Activated T-cell treated with anti-CD3 and anti-CD28 coated beads, Interleukin-2, amount 50 U/mL, for 72 hours (primary cell): Measurements from ENCODE around the gene GNPTG. TPM values are rescaled to one million over a fixed set of nuclear protein-coding genes. Genes with fewer than 3 reads are reported as not detected.
"Not testable (repeated sequence)": the region's sequence is repeated elsewhere in the genome, so short reads cannot be mapped to it uniquely, and the experiment has no call there.

Experiments used
- ATAC-seq, 2 donors: fragments of 150-1000 bp; cut with Tn5 transposase; replicated peaks in 1 of 2; 2 replicates each; pipeline ENCODE4 v1.10.0; 2021; ENCODE audit warnings: moderate library complexity in 2 of 2, mild to moderate bottlenecking in 1 of 2
- DNase-seq, 2 donors: peaks; one replicate each; pipeline ENCODE4 v3.0.0; 2021 to 2022; ENCODE audit warnings: mixed read lengths in 1 of 2
- H3K27ac Mint-ChIP-seq: one replicate; pipeline ENCODE4 v1.8.0; 2022; ENCODE audit warnings: mild to moderate bottlenecking, moderate library complexity, mixed read lengths
- H3K27me3 Mint-ChIP-seq: one replicate; pipeline ENCODE4 v1.8.0; 2022; ENCODE audit warnings: low read depth, mixed read lengths
- H3K36me3 Mint-ChIP-seq, 2 donors: one replicate each; pipeline ENCODE4 v1.8.0; 2022; ENCODE audit warnings: mixed read lengths in 2 of 2, mild to moderate bottlenecking in 1 of 2; ENCODE audit not compliant: insufficient read depth in 2 of 2
- H3K4me1 Mint-ChIP-seq: one replicate; pipeline ENCODE4 v1.8.0; 2022; ENCODE audit warnings: low read depth, mixed read lengths
- H3K4me3 Mint-ChIP-seq, 2 donors: one replicate each; pipeline ENCODE4 v1.8.0; 2022; ENCODE audit warnings: mild to moderate bottlenecking in 2 of 2, mixed read lengths in 2 of 2, moderate library complexity in 2 of 2
- H3K9me3 Mint-ChIP-seq, 2 donors: one replicate each; pipeline ENCODE4 v1.8.0; 2022; ENCODE audit warnings: mixed read lengths in 2 of 2
- total RNA-seq, 2 donors: library from RNA; stranded (reverse); gene quantifications; one replicate each; pipeline ENCODE4 v1.2.3, GENCODE V29; 2022

The GNPTG gene
- total RNA-seq, 2 donors from 2014 or later: 22.1 to 23.8 TPM

DNA sequence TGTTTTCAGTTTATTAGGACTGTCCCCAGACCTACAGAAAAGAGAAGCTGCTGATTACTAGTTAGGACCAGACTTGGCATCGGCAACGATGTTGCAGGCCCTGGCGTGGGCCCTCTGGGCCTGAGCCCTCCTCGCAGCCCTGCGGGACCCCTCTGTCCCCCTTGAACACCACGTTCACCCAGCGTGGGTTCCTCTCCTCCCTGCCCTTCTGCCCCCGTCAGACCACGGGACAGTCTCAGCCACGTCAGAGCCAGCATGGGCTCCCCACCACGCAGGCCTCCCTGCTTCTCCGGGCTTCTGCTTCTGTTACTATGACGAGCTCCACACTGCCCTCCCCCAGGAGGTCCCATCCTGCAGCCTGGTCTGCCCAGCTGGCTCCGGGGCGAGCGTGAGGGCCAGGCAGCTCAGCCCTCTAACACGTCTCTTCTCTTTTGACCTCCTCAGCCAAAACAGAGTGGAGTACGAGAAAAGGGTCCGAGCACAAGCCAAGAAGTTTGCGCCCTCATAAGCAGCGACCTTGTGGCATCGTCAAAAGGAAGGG is 27.4 kb upstream of the GNPTG start:
- Mint-ChIP-seq H3K4me1 (no peaks in the 10 kb centered on the region), H3K27ac (no peak overlapping the region), H3K27me3 (no peaks in the 10 kb centered on the region), H3K9me3 (no peaks in the 10 kb centered on the region), H3K4me3 (no peak overlapping the region), H3K36me3 (peaks cover 3 to 7% of the 10 kb centered on the region in 2 donors)
- DNase-seq: no peak
- ATAC-seq: no peak

DNA sequence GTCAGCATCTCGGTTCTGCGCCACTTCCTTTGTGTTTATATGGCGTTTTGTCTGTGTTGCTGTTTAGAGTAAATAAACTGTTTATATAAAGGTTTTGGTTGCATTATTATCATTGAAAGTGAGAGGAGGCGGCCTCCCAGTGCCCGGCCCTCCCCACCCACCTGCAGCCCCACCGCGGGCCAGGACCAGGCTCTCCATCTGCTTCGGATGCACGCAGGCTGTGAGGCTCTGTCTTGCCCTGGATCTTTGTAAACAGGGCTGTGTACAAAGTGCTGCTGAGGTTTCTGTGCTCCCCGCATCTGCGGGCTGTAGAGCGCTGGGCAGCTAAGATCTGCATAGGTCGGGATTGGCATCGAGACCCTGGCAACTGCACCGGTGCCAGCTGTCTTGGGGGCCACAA is 26.5 kb upstream of the GNPTG start:
- Mint-ChIP-seq H3K27ac (no peak overlapping the region), H3K4me3 (no peak overlapping the region), H3K9me3 (no peaks in the 10 kb centered on the region), H3K4me1 (no peaks in the 10 kb centered on the region), H3K36me3 (peaks cover 3 to 6% of the 10 kb centered on the region in 2 donors), H3K27me3 (no peaks in the 10 kb centered on the region)
- ATAC-seq: no peak
- no peak for DNase-seq

DNA sequence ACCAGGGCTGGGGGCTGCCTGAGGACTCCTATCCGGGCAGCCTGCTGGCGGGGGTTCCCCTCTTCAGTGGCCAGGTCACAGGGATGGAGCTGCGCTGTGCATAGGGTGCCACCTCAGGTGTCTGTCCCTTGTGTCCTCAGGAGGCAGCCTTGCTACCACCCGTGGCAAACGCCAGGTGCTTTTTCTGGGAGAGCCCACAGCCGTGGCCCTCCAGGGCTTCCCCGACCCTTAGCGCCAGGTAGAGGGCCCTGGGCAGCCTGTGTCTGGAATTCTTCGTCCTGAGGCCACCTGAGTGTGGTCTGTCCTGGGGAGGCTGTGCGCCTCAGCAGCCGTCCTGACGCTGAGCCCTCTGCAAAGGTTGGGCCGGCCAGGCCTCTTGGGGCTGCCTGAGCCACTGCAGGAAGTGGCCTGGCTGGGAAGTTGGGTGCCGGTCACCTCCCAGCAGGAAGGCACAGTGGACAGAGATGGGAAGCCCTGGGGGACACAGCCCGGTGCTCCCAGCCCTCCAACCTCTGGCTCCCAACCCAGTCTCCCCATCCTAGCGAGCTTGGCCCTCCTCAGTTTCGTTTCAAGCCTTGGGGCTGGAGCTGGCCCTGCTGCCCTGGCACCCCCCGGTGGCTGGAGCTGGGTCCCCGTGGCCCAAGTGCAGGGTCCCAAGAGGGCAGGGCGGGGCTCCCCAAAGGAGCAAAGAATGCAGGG is 25.9 kb upstream of the GNPTG start:
- H3K27me3 Mint-ChIP-seq: no peaks in the 10 kb centered on the region
- peaks cover 3 to 6% of the 10 kb centered on the region in 2 donors for H3K36me3 Mint-ChIP-seq
- DNase-seq (no peak), ATAC-seq (peak in 1 of 2 donors; percentile 12)
- H3K4me1 Mint-ChIP-seq: no peaks in the 10 kb centered on the region
- H3K9me3 Mint-ChIP-seq: no peaks in the 10 kb centered on the region
- no peak overlapping the region for H3K4me3 Mint-ChIP-seq
- no peak overlapping the region for H3K27ac Mint-ChIP-seq

DNA sequence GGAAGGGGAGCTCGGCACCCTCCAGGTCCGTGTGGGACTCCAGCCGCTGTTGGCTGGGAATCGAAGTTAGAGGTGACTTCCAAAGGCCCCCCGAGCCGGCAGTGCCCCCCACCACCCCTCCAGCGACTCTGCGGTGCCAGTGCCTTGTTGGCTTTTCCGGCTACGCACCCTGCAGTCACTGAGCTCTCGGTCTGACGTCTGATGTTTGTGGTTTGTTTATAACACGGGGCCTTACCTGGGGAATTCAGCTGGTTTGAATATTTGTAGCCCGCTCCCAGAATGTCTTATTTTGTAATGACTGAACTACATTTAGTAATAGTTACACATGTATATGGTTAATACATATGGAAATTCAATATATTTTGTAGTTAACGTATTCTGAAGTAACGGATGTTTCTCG is 25.3 kb upstream of the GNPTG start:
- no peak overlapping the region for H3K4me3 Mint-ChIP-seq
- peaks cover 3% of the 10 kb centered on the region for H3K4me1 Mint-ChIP-seq
- H3K27ac Mint-ChIP-seq: peak overlapping the region; percentile 23
- H3K9me3 Mint-ChIP-seq: no peaks in the 10 kb centered on the region
- DNase-seq: no peak
- peaks cover 4% of the 10 kb centered on the region for H3K27me3 Mint-ChIP-seq
- H3K36me3 Mint-ChIP-seq: peaks cover 3 to 6% of the 10 kb centered on the region in 2 donors
- no peak for ATAC-seq

DNA sequence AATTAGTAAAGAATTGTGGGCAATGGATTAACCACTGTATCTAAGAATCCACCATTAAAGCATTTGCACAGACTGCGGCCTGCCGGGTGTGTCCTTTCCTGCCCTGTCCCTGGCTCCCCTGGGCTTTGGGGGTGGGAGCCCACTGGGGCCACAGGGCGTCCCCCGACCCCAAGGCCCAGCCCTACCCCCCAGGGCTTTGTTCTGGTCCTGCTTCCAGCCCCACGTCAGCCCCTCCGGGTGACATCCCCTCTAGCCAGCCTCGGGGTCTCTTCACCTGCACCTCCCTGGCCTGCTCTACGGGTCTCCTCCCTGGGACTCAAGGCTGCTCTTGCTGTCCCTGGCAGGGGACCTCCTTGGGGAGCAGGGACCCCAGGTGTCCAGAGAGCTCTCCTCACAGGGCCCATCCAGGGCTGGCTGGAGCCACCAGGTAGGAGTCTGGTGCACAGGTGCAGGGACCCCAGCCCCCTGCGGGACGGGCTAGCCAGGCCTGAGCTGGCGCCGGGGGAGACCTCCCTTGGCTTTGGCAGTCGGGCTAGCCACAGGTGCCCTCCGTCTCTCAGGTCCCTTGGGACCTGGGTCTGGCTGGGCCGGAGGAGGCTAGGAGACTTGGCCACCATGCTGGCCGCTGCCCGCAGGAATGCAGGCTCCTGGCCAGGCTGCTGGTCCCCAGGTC is 24.6 kb upstream of the GNPTG start:
- H3K4me3 Mint-ChIP-seq: no peak overlapping the region
- DNase-seq (no peak), ATAC-seq (peak in 1 of 2 donors; percentile 7)
- no peaks in the 10 kb centered on the region for H3K9me3 Mint-ChIP-seq
- H3K4me1 Mint-ChIP-seq: peaks cover 8% of the 10 kb centered on the region
- peaks cover 8% of the 10 kb centered on the region for H3K27me3 Mint-ChIP-seq
- peaks cover 3 to 6% of the 10 kb centered on the region in 2 donors for H3K36me3 Mint-ChIP-seq
- no peak overlapping the region for H3K27ac Mint-ChIP-seq

DNA sequence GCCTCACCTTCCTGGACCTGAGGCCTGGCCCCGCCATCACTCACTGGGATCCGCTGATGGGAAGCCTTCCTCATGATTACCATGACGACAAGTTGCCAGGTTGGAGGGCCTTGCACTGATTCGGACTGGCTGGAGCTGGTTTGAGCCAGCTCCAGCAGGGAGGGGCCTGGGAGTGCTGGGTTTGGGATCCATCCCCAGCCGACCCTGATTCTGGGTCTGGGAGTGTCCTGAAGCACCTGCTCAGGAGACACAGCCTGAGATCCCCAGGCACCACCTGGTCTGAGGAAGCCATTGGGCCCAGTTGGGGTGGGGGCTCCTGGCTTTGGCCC is 24.1 kb upstream of the GNPTG start:
- no peak for DNase-seq
- no peak for ATAC-seq
- Mint-ChIP-seq H3K9me3 (no peaks in the 10 kb centered on the region), H3K27ac (no peak overlapping the region), H3K36me3 (peaks cover 3 to 6% of the 10 kb centered on the region in 2 donors), H3K4me1 (peaks cover 12% of the 10 kb centered on the region), H3K27me3 (peaks cover 12% of the 10 kb centered on the region), H3K4me3 (no peak overlapping the region)

DNA sequence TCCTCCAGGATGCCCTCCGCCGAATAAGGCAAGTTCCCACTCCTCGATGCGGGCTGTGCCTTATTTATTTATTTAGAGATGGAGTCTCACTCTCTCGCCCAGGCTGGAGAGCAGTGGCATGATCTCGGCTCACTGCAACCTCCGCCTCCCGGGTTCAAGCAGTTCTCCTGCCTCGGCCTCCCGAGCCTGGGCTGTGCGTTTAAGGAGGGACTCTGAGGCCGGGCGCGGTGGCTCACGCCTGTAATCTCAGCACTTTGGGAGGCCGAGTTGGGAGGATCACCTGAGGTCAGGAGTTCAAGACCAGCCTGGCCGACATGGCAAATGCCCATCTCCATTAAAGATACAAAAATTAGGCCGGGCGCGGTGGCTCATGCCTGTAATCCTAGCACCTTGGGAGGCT is 23.6 kb upstream of the GNPTG start:
- H3K27me3 Mint-ChIP-seq: peaks cover 16% of the 10 kb centered on the region
- ATAC-seq, H3K9me3 Mint-ChIP-seq, H3K27ac Mint-ChIP-seq, H3K4me3 Mint-ChIP-seq, DNase-seq, H3K36me3 Mint-ChIP-seq: not testable (repeated sequence)
- peaks cover 14% of the 10 kb centered on the region for H3K4me1 Mint-ChIP-seq

DNA sequence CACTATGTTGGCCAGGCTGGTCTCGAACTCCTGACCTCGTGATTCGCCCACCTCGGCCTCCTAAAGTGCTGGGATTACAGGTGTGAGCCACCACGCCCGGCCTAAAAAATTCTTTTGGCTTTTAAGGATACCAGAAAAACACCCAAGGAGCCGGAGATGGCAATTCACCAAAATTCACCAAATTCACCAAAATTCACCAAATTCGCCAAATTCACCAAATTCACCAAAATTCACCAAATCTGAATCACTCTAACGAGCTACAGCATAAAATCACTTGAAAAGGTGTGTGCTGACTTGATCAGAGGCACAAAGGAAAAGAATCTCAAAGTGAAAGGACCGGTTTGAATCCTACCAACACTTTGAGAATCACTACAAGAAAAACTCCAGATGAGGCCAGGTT is 22.8 kb upstream of the GNPTG start:
- not testable (repeated sequence) for ATAC-seq, H3K4me3 Mint-ChIP-seq, H3K27ac Mint-ChIP-seq, H3K9me3 Mint-ChIP-seq, H3K36me3 Mint-ChIP-seq, DNase-seq
- peaks cover 14% of the 10 kb centered on the region for H3K4me1 Mint-ChIP-seq
- peaks cover 16% of the 10 kb centered on the region for H3K27me3 Mint-ChIP-seq

DNA sequence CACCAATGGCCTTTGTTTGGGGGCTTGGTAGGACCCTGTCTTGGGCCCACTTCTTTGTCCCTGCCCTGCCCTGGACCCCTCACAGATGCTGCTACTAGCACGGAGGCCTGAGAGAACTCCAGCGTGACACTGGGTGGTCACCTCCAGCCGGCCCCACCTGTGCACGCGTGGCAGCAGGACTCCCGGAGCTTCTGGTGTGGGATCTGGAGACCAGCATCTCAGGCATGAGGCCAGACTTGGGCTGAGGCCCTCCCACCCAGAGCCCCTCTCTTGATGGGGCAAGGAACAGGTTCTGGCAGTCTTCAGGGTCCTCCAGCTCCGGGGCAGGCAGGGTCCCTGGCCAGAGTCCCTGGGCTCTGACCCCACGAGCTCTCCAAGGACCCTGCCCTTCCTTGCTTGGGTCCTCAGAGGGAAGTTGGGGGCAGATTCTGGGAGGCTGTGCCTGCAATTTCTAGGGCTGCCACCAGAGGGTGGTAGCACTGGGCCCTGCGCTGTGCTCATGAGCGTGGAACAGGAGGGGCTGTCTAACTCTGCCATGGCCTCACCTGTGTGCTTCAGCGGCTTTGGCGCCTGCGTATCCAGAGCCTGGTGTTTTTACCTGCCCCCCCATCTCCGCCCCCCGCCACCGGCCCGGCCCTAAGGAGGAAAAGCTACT is 21.3 kb upstream of the GNPTG start:
- Mint-ChIP-seq H3K27me3 (peaks cover 28% of the 10 kb centered on the region), H3K4me3 (no peak overlapping the region), H3K27ac (no peak overlapping the region), H3K9me3 (no peaks in the 10 kb centered on the region), H3K36me3 (peaks cover 0 to 2% of the 10 kb centered on the region in 2 donors), H3K4me1 (peaks cover 14% of the 10 kb centered on the region)
- ATAC-seq (peak in 1 of 2 donors; percentile 8), DNase-seq (no peak)

DNA sequence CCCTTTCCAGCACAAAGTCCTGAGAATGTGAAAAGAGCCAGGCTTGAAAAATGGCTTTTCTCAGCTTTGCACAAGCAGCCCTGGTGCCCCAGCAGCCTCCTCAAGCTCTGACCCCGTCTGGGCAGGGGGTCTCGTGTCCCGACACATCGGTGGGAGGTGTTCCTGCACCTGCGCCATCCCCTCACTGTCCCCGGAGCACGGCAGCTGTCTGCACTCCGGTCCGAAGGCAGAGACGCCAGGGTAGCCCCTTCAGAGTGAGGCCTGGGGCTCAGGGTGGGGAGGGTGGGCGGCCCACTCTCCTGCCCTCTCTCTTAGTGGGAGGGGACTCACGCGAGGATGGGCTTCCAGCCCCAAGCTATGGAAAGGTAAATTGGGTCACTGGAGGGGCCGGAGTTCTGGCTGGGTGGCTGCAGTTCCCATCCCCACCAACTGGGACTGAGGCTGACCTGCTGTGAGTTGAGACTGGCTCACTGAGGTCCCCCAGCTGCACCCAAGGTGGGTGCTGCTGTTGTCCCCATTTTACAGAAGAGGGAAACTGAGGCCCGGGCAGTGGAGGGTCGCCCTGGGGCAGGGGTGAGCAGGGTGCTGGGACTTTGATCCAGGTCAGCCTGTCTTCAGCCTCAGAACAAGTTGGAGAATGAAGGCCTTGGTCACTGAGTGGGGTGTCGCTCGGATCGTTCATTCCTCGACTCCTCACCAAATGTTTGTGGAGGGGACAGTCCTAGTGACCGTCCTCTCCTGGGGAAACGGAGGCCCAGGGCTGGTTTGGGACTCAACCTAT is 20.6 kb upstream of the GNPTG start:
- ATAC-seq (no peak), DNase-seq (no peak)
- no peaks in the 10 kb centered on the region for H3K9me3 Mint-ChIP-seq
- peaks cover 21% of the 10 kb centered on the region for H3K4me1 Mint-ChIP-seq
- H3K27me3 Mint-ChIP-seq: peaks cover 35% of the 10 kb centered on the region
- H3K36me3 Mint-ChIP-seq: peaks cover 0 to 2% of the 10 kb centered on the region in 2 donors
- H3K4me3 Mint-ChIP-seq: peak overlapping the region in 1 of 2 donors; percentile 7
- no peak overlapping the region for H3K27ac Mint-ChIP-seq

DNA sequence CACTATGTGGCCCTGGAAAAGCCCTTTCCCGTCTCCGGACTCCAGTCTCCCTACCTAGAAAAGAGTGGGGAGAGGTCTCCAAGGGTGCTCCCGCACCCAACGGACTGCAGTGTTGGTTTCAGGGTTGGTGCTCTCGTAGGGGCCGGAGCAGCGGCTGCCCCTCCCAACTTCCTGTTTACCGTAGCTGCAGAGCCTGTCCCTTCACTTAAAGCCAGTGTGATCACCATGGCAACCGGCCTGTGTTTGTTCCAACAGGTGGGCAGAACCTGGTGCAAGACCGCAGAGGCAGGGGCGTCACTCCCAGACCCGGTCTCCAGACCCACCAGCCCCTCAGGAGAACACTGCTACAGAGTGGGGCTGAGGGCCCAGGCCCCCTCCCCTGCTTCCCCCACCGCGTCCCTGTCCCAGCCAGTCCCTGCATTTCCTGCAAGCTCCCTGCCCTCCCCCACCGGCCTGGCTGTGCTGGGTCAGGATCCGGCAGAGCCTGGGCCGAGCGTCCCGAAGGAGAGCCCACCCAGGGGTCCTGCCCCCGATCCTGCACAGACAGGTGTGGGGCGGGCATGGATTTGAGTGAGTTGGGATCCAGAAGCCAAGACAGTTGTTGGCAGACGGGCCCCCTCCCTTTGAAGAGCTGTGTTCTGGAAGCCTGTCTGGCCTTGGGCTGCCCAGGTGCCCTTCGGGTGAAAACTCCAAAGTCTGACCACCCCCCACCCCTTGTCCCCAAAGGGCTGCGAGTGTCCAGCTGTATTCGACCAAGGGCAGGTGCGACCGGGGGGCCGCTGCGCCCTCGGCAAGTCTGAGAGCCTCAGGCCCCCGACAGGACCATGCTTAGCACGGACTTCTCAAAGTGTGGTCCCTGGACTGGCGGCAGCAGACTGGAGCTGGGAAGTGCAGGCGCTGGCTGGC is 19.8 kb upstream of the GNPTG start:
- H3K4me1 Mint-ChIP-seq: peaks cover 22% of the 10 kb centered on the region
- DNase-seq (peak in 1 of 2 donors; percentile 42), ATAC-seq (peak; percentile 25 to 29)
- H3K27me3 Mint-ChIP-seq: peaks cover 36% of the 10 kb centered on the region
- H3K9me3 Mint-ChIP-seq: no peaks in the 10 kb centered on the region
- peak overlapping the region; percentile 38 for H3K27ac Mint-ChIP-seq
- H3K4me3 Mint-ChIP-seq: peak overlapping the region; percentile 78
- H3K36me3 Mint-ChIP-seq: no peaks in the 10 kb centered on the region

DNA sequence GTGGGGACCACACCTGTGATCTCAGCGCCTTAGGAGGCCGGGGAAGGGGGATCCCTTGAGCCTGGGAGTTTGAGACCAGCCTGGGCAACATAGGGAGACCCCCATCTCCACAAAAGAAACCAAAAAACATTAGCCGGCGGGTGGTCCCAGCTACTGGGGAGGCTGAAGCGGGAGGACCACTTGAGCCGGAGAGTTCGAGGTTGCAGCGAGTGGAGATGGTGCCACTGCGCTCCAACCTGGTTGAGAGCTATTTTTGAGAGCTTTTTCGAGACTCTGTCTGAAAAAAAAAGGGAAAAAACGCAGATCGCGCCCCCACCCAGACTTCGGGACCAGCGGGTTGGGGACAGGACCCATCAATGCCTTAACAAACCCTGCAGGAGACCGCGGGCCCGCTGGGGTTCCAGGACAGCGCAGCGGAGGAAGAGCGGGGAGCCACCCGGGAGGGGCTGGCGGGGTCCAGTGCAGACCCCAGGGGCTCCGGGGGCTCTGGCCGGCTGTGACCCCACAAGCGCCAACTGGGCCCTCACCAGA is 19.0 kb upstream of the GNPTG start:
- ATAC-seq (peak; percentile 5 to 11), DNase-seq (no peak)
- no peaks in the 10 kb centered on the region for H3K36me3 Mint-ChIP-seq
- peaks cover 36% of the 10 kb centered on the region for H3K27me3 Mint-ChIP-seq
- H3K4me1 Mint-ChIP-seq: peaks cover 22% of the 10 kb centered on the region
- H3K4me3 Mint-ChIP-seq: peak overlapping the region; percentile 78
- peak overlapping the region; percentile 38 for H3K27ac Mint-ChIP-seq
- no peaks in the 10 kb centered on the region for H3K9me3 Mint-ChIP-seq
